Activated CD4-positive, CD25-positive, alpha-beta regulatory T cell treated with anti-CD3 and anti-CD28 coated beads, Interleukin-2, amount 50 U/mL, for 72 hours (primary cell): ENCODE measurements around the gene LSMEM2.

ENCODE experiments used
- DNase-seq: peaks from one replicate; pipeline ENCODE4 v3.0.0; 2021

Gene LSMEM2

GRCh38 chr3:50286322-50287227 lies 7.7 kb downstream of the LSMEM2 start:
- DNase-seq: no peak

GRCh38 chr3:50287262-50287661 lies 8.4 kb downstream of the LSMEM2 start:
- DNase-seq: no peak

- no peak for DNase-seq
Observed at GRCh38 chr3:50288387-50289007, 9.6 kb downstream of the LSMEM2 start.

GRCh38 chr3:50289130-50289529 lies 10.2 kb downstream of the LSMEM2 start:
- DNase-seq: no peak

- no peak for DNase-seq
Observed at GRCh38 chr3:50290161-50290641, 11.3 kb downstream of the LSMEM2 start.

GRCh38 chr3:50292159-50293078 lies 13.5 kb downstream of the LSMEM2 start, which contains the start of gene IFRD2:
Gene IFRD2 (minus strand): TSS chr3:50292429. CDS start chr3:50292274, 155 bp downstream.
- peak; percentile 89 for DNase-seq

GRCh38 chr3:50293079-50293801 lies 14.4 kb downstream of the LSMEM2 start:
- DNase-seq: no peak

- DNase-seq: no peak
Observed at GRCh38 chr3:50294089-50294488, 15.2 kb downstream of the LSMEM2 start.

- no peak for DNase-seq
Observed at GRCh38 chr3:50294492-50295403, 15.9 kb downstream of the LSMEM2 start.

- no peak for DNase-seq
Observed at GRCh38 chr3:50295553-50296431, 16.9 kb downstream of the LSMEM2 start.

- DNase-seq: no peak
Observed at GRCh38 chr3:50296721-50297383, 18.0 kb downstream of the LSMEM2 start.

- no peak for DNase-seq
Observed at GRCh38 chr3:50297384-50297775, 18.5 kb downstream of the LSMEM2 start.

GRCh38 chr3:50297896-50298725 lies 19.2 kb downstream of the LSMEM2 start:
- no peak for DNase-seq

- DNase-seq: peak; percentile 99
Observed at GRCh38 chr3:50298836-50299637, 20.1 kb downstream of the LSMEM2 start, which contains the start of the genes HYAL3 and NAA80. Gene HYAL3 (minus strand): TSS chr3:50299405. CDS start chr3:50295602, 3,803 bp downstream. Gene NAA80 (minus strand): TSS chr3:50299405. CDS start chr3:50297463, 1,942 bp downstream.

GRCh38 chr3:50299638-50299928 lies 20.7 kb downstream of the LSMEM2 start:
- no peak for DNase-seq

- no peak for DNase-seq
Observed at GRCh38 chr3:50299929-50300680, 21.2 kb downstream of the LSMEM2 start.
